HepG2 (cell line): ENCODE data around the gene XRCC1. TPM values are rescaled to one million over a fixed set of nuclear protein-coding genes. Genes with fewer than 3 reads are reported as not detected.
A peak's percentile ranks its signal among the peaks of the same experiment; 100 is the strongest.

ENCODE experiments used
- ATF6 ChIP-seq: sonication (generic); formaldehyde crosslinking; conservative IDR thresholded peaks from 2 replicates; pipeline ENCODE4 v1.4.0; 2020; ENCODE audit warnings: missing genetic modification reagents
- BHLHE40 ChIP-seq: IDR thresholded peaks from 2 replicates; pipeline ENCODE4 v1.6.1; 2011; ENCODE audit warnings: low read length, improper control_type of control experiment
- CCDC6 ChIP-seq: sonication (generic); formaldehyde crosslinking; IDR thresholded peaks from 2 replicates; pipeline ENCODE4 v1.8.1; 2022; ENCODE audit warnings: mild to moderate bottlenecking, missing genetic modification reagents, moderate library complexity
- DDIT3 ChIP-seq: sonication (generic); formaldehyde crosslinking; IDR thresholded peaks from 2 replicates; pipeline ENCODE4 v1.4.0; 2020; ENCODE audit warnings: mild to moderate bottlenecking, missing genetic modification reagents
- ELF3 ChIP-seq: IDR thresholded peaks from 2 replicates; pipeline ENCODE4 v1.6.1; 2016; ENCODE audit warnings: missing genetic modification reagents, missing compliant biosample characterization
- HOXA9 ChIP-seq: sonication (generic); formaldehyde crosslinking; IDR thresholded peaks from 2 replicates; pipeline ENCODE4 v1.8.1; 2022; ENCODE audit warnings: missing genetic modification reagents, mild to moderate bottlenecking, moderate library complexity, borderline replicate concordance
- PAXIP1 ChIP-seq: sonication (generic); formaldehyde crosslinking; conservative IDR thresholded peaks from 2 replicates; pipeline ENCODE4 v1.4.0; 2020; ENCODE audit warnings: mild to moderate bottlenecking, missing genetic modification reagents, moderate library complexity
- SOX5 ChIP-seq: IDR thresholded peaks from 2 replicates; pipeline ENCODE4 v1.6.1; 2016; ENCODE audit warnings: borderline replicate concordance
- SP2 ChIP-seq: sonication (generic); formaldehyde crosslinking; IDR thresholded peaks from 2 replicates; pipeline ENCODE4 v1.5.1; 2020; ENCODE audit warnings: mild to moderate bottlenecking, missing genetic modification reagents
- TFAP4 ChIP-seq: sonication (generic); IDR thresholded peaks from 2 replicates; pipeline ENCODE4 v1.6.1; 2016; ENCODE audit warnings: low read depth, borderline replicate concordance
- XBP1 ChIP-seq: sonication (generic); formaldehyde crosslinking; IDR thresholded peaks from 2 replicates; pipeline ENCODE4 v1.5.0; 2020; ENCODE audit warnings: missing genetic modification reagents
- YEATS4 ChIP-seq: sonication (generic); formaldehyde crosslinking; IDR thresholded peaks from 2 replicates; pipeline ENCODE4 v1.4.0; 2020; ENCODE audit warnings: missing genetic modification reagents, borderline replicate concordance
- ZBTB33 ChIP-seq: sonication (generic); formaldehyde crosslinking; IDR thresholded peaks from 2 replicates; pipeline ENCODE4 v1.4.0; 2020; ENCODE audit warnings: missing genetic modification reagents
- ZBTB43 ChIP-seq: sonication (generic); formaldehyde crosslinking; conservative IDR thresholded peaks from 2 replicates; pipeline ENCODE4 v1.4.0; 2020; ENCODE audit warnings: missing genetic modification reagents
- ZNF124 ChIP-seq: sonication (generic); formaldehyde crosslinking; IDR thresholded peaks from 2 replicates; pipeline ENCODE4 v1.4.0; 2020; ENCODE audit warnings: missing genetic modification reagents
- ZNF704 ChIP-seq: sonication (generic); formaldehyde crosslinking; IDR thresholded peaks from 2 replicates; pipeline ENCODE4 v1.8.1; 2023; ENCODE audit warnings: mild to moderate bottlenecking, inconsistent platforms, moderate library complexity, missing genetic modification reagents, borderline replicate concordance
- polyA plus RNA-seq, 8 experiments: library from polyadenylated mRNA; depleted of rRNA in 3 of 8; stranded (reverse) in 7 of 8; unstranded in 1 of 8; fragments of >200 nt; fragmentation: Illumina TruSeq in 4 of 8; extraction: Trizol in 4 of 8; gene quantifications; 2 replicates each; pipeline versions ENCODE4 v1.2.1 to v1.2.3, GENCODE V29; 2011 to 2016; ENCODE audit warnings: low read depth in 4 of 8, missing spikeins in 1 of 8, mixed read lengths in 1 of 8; ENCODE audit not compliant: insufficient read depth in 1 of 8
- total RNA-seq, 5 experiments: library from RNA; depleted of rRNA; stranded (reverse); fragments of >200 nt; fragmentation: Illumina TruSeq; extraction: Trizol; gene quantifications; 2 replicates each; pipeline ENCODE4 v1.2.3, GENCODE V29; 2016; ENCODE audit warnings: low read depth in 1 of 5

XRCC1 gene
- total and polyA plus RNA-seq, 2 of the 13 experiments (the other 11 are each of a cell fraction or from before 2014, with no cell fraction given), result 24.7 to 26.3 TPM

GRCh38 chr19:43575156-43575950 is at the start of gene XRCC1, which contains the start of gene PINLYP (continued):
- TF ChIP-seq ZNF704 (no peak), HOXA9 (no peak), ELF3 (CRISPR knock-in tag) (no peak), ZBTB43 (CRISPR knock-in tag) (no peak), XBP1 (CRISPR knock-in tag) (no peak), DDIT3 (CRISPR knock-in tag) (no peak), ZBTB33 (CRISPR knock-in tag) (no peak), PAXIP1 (0 out of 2 replicates have a peak, but pooled peaks have one; percentile 24), ATF6 (CRISPR knock-in tag) (no peak), SP2 (CRISPR knock-in tag) (no peak), YEATS4 (CRISPR knock-in tag) (peak; percentile 70; the same call in 1 of the 2 replicates), TFAP4 (no peak), CCDC6 (CRISPR knock-in tag) (no peak), ZNF124 (CRISPR knock-in tag) (no peak), SOX5 (no peak), BHLHE40 (no peak)
